GM18520 (cell line): ENCODE data around the gene SLC5A6.

Experiments used
- ATAC-seq: cut with Tn5 transposase; IDR thresholded peaks from one replicate; pipeline ENCODE4 v1.9.1; 2021; ENCODE audit not compliant: unreplicated experiment

The SLC5A6 gene

GRCh38 chr2:27211943-27212625, at the start of gene SLC5A6, which contains the start of gene ATRAID:
Gene SLC5A6 (minus strand): TSS chr2:27212268. CDS start chr2:27207650, 4,618 bp downstream.
Gene ATRAID (plus strand): TSS chr2:27212041. CDS start chr2:27212369, 328 bp downstream.
- ATAC-seq: peak; percentile 67

DNA sequence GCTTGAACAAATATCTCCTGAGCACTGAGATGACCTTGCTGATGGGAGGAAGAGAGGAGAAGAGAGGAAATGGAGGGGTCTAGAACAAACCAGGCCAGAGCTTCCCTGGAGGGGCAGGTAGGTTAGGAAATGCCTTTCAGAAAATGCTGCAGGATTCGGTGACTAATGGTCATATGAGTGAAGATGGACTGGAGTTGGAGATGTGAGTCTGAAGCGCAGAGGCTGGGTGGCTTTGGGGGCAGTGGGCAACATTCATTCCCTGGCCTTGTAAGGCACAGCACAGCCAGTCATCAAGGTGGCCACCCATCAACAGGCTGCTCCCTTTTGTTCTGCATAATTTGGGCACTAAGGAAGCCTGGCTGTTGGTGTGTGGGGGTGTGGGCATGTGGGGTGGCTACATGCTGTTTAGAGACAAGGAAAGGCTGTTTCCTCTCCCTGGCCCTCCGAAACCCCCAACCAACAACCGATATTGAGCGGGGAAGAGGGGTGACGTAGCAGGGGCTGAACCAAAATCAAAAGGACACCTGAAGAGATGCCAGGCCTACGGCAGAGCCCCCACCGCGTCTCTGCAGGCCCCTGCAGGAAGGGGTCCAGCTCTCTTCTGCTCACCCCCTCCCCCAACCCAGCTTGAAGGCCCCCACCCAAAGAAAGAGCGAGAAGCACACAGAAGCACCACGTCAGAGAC, 49.3 kb upstream of the SLC5A6 start:
- no peak for ATAC-seq

GRCh38 chr2:27258051-27258450, 46.0 kb upstream of the SLC5A6 start:
- ATAC-seq: no peak

DNA sequence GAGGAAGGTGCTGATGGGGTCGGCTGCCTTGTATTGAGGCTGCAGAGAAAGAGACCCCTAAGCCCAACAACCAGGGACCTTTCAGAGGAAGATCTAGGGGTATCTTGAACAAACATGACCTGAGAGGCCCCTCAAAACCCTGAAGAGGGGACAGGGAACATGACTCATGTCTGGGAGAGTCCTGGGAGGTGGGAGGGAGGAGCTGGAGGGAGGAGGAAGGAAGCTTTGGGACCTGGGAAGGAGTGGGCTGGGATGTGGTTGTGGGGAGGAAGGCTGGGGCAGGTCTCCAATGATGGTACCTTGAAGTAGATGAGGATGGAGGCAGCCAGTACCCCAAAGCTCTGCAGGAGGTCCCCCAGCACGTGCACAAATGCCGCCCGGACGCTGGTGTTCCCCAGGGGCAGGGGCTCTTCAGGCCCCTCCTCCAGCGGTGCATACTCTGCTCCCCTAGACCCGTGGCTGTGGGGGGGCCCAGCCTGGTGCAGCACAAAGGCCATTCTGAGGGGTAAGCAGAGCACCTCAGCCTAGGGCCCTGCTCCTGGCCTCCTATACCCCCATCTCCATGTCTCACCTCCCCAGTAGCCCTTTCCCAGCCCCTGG, 44.9 kb upstream of the SLC5A6 start:
- ATAC-seq: no peak

GRCh38 chr2:27255660-27256059, 43.6 kb upstream of the SLC5A6 start:
- ATAC-seq: no peak

DNA sequence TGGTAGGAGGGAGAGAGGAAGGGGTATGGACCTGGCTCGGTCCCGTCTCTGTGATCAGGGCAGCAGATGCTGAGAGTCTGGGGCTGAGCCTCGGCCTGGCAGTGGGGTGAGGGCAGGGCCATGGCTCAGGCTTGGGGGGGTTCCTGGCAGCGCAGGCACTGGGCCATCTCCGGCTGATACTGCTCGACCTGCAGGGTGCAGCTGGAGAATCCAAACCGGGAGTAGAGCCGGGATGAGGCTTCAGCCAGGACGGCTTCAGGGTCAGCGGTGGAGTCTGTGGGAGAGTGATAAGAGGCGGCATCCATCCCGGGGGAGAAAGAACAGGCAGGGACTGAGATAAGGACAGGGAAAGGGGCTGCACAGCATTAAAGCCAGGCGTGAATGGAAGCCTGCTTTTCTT, 43.1 kb upstream of the SLC5A6 start:
- no peak for ATAC-seq

DNA sequence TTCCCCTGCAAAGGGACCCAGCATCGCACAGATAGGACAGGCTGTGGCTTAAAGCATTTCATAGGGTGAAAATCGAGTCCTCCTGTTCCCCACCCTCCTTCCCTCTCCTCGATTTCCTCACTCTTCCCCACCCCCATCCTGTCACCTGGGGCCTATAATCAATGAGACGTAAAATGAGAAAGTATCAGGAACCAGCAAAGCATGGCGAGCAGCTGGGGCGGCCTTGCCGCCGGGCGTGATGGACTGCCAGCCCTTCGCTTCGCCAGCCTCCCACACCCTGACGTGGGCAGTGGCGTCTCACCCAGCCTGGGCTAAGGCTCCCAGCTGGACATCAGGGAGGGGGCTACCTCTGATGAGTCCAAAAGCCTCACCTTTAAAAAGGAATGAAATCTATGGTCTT, 39.7 kb upstream of the SLC5A6 start:
- ATAC-seq: no peak

- no peak for ATAC-seq
These were observed 38.7 kb upstream of the SLC5A6 start for GRCh38 chr2:27250652-27251379.

GRCh38 chr2:27249891-27250651, 38.0 kb upstream of the SLC5A6 start:
- no peak for ATAC-seq

GRCh38 chr2:27249159-27249890, 37.3 kb upstream of the SLC5A6 start:
- no peak for ATAC-seq

DNA sequence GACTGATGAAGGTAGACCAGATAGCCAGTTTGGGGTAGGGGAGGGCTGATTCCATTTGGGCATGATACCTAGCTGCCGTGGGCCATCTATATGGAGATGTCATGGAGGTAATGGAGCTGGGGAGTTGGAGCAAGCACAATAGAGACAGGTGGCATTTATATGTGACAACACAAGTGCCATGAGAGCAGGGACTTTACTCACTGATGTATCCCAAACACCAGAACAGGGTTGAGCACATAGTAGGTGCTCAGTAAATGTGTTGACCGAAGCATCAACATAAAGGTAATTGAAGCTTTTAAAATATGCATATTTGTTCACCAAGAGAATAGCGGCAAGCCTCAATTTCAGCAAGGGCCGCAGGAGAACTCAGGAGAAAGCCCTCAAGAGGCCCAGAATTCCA, 35.8 kb upstream of the SLC5A6 start:
- ATAC-seq: no peak

- no peak for ATAC-seq
These were observed 33.6 kb upstream of the SLC5A6 start for GRCh38 chr2:27245626-27246025.

DNA sequence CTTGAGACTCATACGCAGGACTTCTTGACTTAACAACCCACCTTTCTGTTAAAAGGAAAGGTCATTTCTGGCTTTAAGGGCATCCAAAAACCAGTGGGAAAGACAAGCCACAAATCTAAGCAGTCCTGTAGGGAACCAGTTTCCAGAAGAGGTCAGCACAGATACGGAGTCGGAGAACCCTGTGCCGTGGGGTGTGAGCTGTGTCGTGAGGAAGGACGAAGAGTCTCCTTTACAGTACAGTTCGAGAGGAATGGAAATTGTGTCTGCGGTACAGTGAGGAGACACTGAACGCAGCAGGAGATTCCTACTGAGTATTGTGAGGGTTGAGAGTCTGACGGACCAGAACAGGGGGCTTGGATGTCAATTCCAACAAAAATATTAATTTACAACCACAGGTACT, 33.0 kb upstream of the SLC5A6 start:
- ATAC-seq: no peak

DNA sequence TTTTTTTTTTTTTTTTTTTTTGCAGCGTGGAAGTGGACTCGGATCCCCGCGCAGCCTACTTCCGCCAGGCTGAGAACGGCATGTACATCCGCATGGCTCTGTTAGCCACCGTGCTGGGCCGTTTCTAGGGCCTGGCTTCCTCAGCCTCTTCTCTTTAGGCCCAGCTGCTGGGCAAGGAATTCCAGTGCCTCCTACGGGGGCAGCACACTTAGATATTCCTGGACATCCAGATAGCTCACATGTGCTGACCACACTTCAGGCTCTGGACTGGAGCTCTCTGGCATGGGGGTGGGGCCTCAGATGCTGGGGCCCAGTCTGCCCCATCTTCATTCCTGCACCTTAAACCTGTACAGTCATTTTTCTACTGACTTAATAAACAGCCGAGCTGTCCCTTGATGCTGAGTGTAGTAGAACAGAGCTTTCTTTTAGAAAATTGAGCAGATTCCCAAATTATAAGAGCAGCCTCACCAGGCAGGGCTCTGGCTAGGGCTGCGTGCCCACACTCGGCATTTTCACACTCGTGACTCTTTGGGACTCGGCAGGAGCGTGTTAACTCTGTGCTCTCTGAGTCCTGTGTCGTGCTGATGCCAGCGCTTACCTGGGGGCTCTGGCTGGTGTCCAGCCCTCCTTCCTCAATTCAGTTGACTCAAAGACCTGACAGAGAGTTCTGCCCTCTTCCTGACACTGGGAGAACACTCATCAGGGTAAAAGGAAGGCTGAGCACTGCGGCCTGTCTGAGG, 31.5 kb upstream of the SLC5A6 start:
- no peak for ATAC-seq

GRCh38 chr2:27242614-27242951, 30.5 kb upstream of the SLC5A6 start:
- no peak for ATAC-seq

DNA sequence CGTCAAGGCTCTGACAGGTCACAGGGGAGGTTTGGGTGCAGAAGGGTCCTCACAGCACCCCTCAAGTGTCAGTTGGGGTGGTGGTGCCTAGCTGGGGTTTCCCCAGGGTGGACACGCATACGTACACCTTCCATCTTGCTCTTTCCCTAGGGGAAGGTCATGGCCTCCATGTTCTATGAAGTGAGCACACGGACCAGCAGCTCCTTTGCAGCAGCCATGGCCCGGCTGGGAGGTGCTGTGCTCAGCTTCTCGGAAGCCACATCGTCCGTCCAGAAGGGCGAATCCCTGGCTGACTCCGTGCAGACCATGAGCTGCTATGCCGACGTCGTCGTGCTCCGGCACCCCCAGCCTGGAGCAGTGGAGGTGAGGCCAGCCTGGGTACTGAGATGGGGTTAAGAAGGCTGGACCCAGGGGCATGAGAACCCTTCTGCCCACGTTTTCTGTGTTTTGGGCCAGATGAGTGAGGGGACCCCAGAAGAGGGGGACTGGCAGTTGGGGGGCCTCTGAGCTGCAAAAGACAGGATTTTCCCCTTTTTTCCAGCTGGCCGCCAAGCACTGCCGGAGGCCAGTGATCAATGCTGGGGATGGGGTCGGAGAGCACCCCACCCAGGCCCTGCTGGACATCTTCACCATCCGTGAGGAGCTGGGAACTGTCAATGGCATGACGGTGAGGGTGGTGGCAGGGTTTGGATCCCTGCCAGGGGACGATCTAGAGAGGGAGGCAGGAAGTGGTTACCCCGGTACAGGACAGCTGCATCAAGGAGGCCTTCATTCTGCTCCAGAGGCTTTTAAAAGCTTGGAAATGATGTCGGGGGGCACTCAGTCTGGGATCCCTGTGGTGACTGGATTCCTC, 29.9 kb upstream of the SLC5A6 start:
- no peak for ATAC-seq

DNA sequence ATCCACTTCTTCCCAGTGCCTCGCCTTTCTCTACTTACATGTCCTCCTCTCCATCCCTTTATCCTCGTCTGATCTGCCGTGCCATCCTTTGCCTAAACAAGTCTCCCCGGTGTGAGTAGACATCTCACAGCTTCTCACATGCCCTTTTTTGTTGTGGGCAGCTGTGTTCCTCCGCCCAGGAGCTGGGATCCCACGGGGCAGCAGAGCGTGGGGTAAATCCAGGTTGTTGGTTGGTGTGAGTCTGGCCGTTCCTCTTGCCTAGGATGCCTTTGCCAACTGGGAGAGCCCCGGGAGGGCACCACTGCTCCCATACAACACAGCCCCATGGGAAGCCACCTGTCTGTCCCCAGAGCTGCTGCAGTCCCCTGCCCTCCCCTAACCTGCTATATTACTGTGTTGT, 28.3 kb upstream of the SLC5A6 start:
- no peak for ATAC-seq

DNA sequence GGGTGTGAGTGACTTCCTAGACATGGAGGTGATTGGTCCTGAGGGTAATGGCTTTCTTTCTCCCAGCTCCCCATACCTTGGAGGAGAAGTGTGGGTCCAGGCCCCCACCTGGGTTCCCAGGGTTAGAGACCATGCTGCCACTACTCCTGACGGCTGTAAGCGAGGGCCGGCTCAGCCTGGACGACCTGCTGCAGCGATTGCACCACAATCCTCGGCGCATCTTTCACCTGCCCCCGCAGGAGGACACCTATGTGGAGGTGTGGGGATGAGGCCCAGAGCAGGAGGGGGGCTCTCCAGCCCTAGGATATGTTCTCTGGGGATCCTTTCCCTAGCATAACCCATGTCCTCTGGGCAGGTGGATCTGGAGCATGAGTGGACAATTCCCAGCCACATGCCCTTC, 26.9 kb upstream of the SLC5A6 start:
- ATAC-seq: no peak
